Measurements from ENCODE around the gene MYO1A. TPM values are rescaled to one million over a fixed set of nuclear protein-coding genes. Genes with fewer than 3 reads are reported as not detected.
"Not testable (repeated sequence)": the region's sequence is repeated elsewhere in the genome, so short reads cannot be mapped to it uniquely, and the experiment has no call there.

The MYO1A gene
- total and polyA plus RNA-seq, 10 of the 15 experiments (the other 5 are each of a cell fraction or from before 2014, with no cell fraction given) = 0.01 to 0.34 (median 0.15) TPM; not detected in 2

GRCh38 chr12:56987011-56987410, 62.9 kb downstream of the MYO1A start (continued):
- no peak for TF ChIP-seq CUX1 (IDR thresholded peaks at IDR 0.05; ENCODE audit: insufficient replicate concordance, low read depth, low read length)
- no peak for TF ChIP-seq BHLHE40 (IDR thresholded peaks at IDR 0.05; ENCODE audit: borderline replicate concordance in 1 of 2, low read depth in 2 of 2, low read length in 1 of 2)

GRCh38 chr12:56985714-56986113, 64.2 kb downstream of the MYO1A start:
- CTCF ChIA-PET = interaction anchor here (0.6 to 4.9 kb wide), 8 partner anchors 15 to 349 kb away, joined by 3 to 144 read pairs (median 4); partner anchors contain the start of gene HSD17B6
- H3K36me3 ChIP-seq (ENCODE audit: control insufficient read depth in 2 of 2, insufficient read depth in 2 of 2, low read length in 1 of 2); H3K79me2 ChIP-seq (ENCODE audit: control insufficient read depth, insufficient read depth, low read length); FAIRE-seq; H3K4me3 ChIP-seq; POLR2A ChIA-PET; H2AFZ ChIP-seq (ENCODE audit: control insufficient read depth, low read depth, low read length); H3K4me1 ChIP-seq (ENCODE audit: control insufficient read depth, insufficient read depth, low read length); H3K27me3 ChIP-seq (replicated peaks in 1 of 2; ENCODE audit: control insufficient read depth in 2 of 2, insufficient read depth in 2 of 2, low read length in 1 of 2); H3K9ac ChIP-seq (ENCODE audit: control insufficient read depth, insufficient read depth, low read length); H4K20me1 ChIP-seq (ENCODE audit: control insufficient read depth, insufficient read depth); H3K9me3 ChIP-seq (replicated peaks; ENCODE audit: control insufficient read depth, insufficient read depth, low read length); ATAC-seq; H3K27ac ChIP-seq (ENCODE audit: control insufficient read depth, insufficient read depth); intact Hi-C loops (cut with micrococcal nuclease; ENCODE audit: unreplicated experiment); H3K4me2 ChIP-seq (ENCODE audit: control insufficient read depth, insufficient read depth); DNase-seq (ENCODE audit: low read depth, low spot score); BruUV-seq (replicated peaks): not testable (repeated sequence)
- SMC1A ChIA-PET (ENCODE audit: uncharacterized antibody, unreplicated experiment) = interaction anchor here (1.6 to 2.9 kb wide), 2 partner anchors 16 to 222 kb away, joined by 10 to 11 read pairs; partner anchors contain the start of gene HSD17B6
- RAD21 ChIA-PET (ENCODE audit: unreplicated experiment) = interaction anchor here (0.9 to 4.2 kb wide), 2 partner anchors 16 to 222 kb away, joined by 4 to 29 read pairs; partner anchors contain the start of gene HSD17B6
- 23% methylated on average over 5 of the region's 6 CpGs for WGBS (ENCODE audit: insufficient coverage, insufficient replicate concordance, low lambda C conversion rate, missing lambda C conversion rate)
- in situ Hi-C loops (cut with MboI) = loop anchor here (5.0 kb wide), 1 partner anchor 148 kb away; no protein-coding TSS in a partner anchor

Data from GM12878 (cell line).